DOHH2 (cell line): ENCODE results near the gene GALNT17.

Experiments
- H3F3A ChIP-seq: fragments of 200-600 bp; sonication (generic), shearing (Covaris generic); 2 replicates; pipeline ENCODE4 v1.6.0; 2016; ENCODE audit warnings: antibody characterized with exemption, mild to moderate bottlenecking; ENCODE audit not compliant: control insufficient read depth, insufficient read depth
- H3K27ac ChIP-seq: fragments of 200-600 bp; sonication (generic); 2 replicates; pipeline ENCODE4 v1.5.1; 2014; ENCODE audit warnings: low read depth, mild to moderate bottlenecking, low read length, moderate library complexity
- H3K27me3 ChIP-seq: fragments of 200-600 bp; sonication (generic); 2 replicates; pipeline ENCODE4 v1.6.1; 2014; ENCODE audit warnings: mild to moderate bottlenecking, low read length, mixed read lengths; ENCODE audit not compliant: control insufficient read depth
- H3K36me3 ChIP-seq: fragments of 200-600 bp; sonication (generic); 2 replicates; pipeline ENCODE4 v1.6.1; 2014; ENCODE audit warnings: mild to moderate bottlenecking, low read length, moderate library complexity, mixed read lengths; ENCODE audit not compliant: control insufficient read depth
- H3K4me1 ChIP-seq: fragments of 200-600 bp; sonication (generic); 2 replicates; pipeline ENCODE4 v1.6.1; 2014; ENCODE audit warnings: mild to moderate bottlenecking, low read length, mixed read lengths; ENCODE audit not compliant: control insufficient read depth
- H3K4me2 ChIP-seq: fragments of 200-600 bp; sonication (generic); 2 replicates; pipeline ENCODE4 v1.6.0; 2014; ENCODE audit warnings: mild to moderate bottlenecking, low read length, moderate library complexity
- H3K4me3 ChIP-seq: fragments of 200-600 bp; sonication (generic); 2 replicates; pipeline ENCODE4 v1.5.1; 2014; ENCODE audit warnings: mild to moderate bottlenecking, low read length, mixed read lengths
- H3K79me2 ChIP-seq: fragments of 200-600 bp; sonication (generic); 2 replicates; pipeline ENCODE4 v1.6.1; 2014; ENCODE audit warnings: mild to moderate bottlenecking, low read length, mixed read lengths; ENCODE audit not compliant: control insufficient read depth
- H3K9me2 ChIP-seq: fragments of 200-600 bp; sonication (generic); replicated peaks from 2 replicates; pipeline ENCODE4 v1.6.1; 2014; ENCODE audit warnings: mild to moderate bottlenecking, low read length, mixed read lengths; ENCODE audit not compliant: control insufficient read depth
- H3K9me3 ChIP-seq: fragments of 200-600 bp; sonication (generic); 2 replicates; pipeline ENCODE4 v1.6.1; 2014; ENCODE audit warnings: antibody characterized with exemption, low read length, mixed read lengths; ENCODE audit not compliant: control insufficient read depth, insufficient read depth
- H4K20me1 ChIP-seq: fragments of 200-600 bp; sonication (generic); 2 replicates; pipeline ENCODE4 v1.6.0; 2014; ENCODE audit warnings: low read depth, mild to moderate bottlenecking, antibody characterized with exemption, low read length, moderate library complexity; ENCODE audit not compliant: control insufficient read depth, insufficient read depth
- CTCF ChIP-seq: fragments of 200-600 bp; sonication (generic); IDR thresholded peaks from one replicate; pipeline ENCODE4 v1.5.1; 2014; ENCODE audit warnings: antibody characterized with exemption, mild to moderate bottlenecking, low read depth, low read length; ENCODE audit not compliant: poor library complexity, severe bottlenecking
- EZH2phosphoT487 ChIP-seq: fragments of 200-600 bp; sonication (generic); IDR thresholded peaks from 2 replicates; pipeline ENCODE4 v1.6.1; 2017; ENCODE audit warnings: borderline replicate concordance, mild to moderate bottlenecking, antibody characterized with exemption, low read length, moderate library complexity, mixed read lengths

GALNT17 gene

GRCh38 chr7:71285571-71286145, 153.7 kb downstream of the GALNT17 start:
- Histone ChIP-seq H3F3A (no peaks in the 10 kb centered on the region), H3K27me3 (no peaks in the 10 kb centered on the region), H4K20me1 (no peaks in the 10 kb centered on the region), H3K4me2 (no peak overlapping the region), H3K4me3 (no peak overlapping the region), H3K27ac (no peak overlapping the region), H3K9me3 (no peaks in the 10 kb centered on the region), H3K36me3 (no peaks in the 10 kb centered on the region), H3K79me2 (no peaks in the 10 kb centered on the region), H3K9me2 (no peaks in the 10 kb centered on the region), H3K4me1 (no peaks in the 10 kb centered on the region)
- no peak for TF ChIP-seq EZH2phosphoT487
- no peak for TF ChIP-seq CTCF

GRCh38 chr7:71286336-71286735, 154.4 kb downstream of the GALNT17 start:
- Histone ChIP-seq H3K4me3 (no peak overlapping the region), H3K4me2 (no peak overlapping the region), H3K27me3 (no peaks in the 10 kb centered on the region), H3K79me2 (no peaks in the 10 kb centered on the region), H3K9me3 (no peaks in the 10 kb centered on the region), H4K20me1 (no peaks in the 10 kb centered on the region), H3K27ac (no peak overlapping the region), H3K36me3 (no peaks in the 10 kb centered on the region), H3K4me1 (no peaks in the 10 kb centered on the region), H3K9me2 (no peaks in the 10 kb centered on the region), H3F3A (no peaks in the 10 kb centered on the region)
- TF ChIP-seq CTCF (no peak), EZH2phosphoT487 (no peak)

GRCh38 chr7:71286924-71287323, 155.0 kb downstream of the GALNT17 start:
- H4K20me1 ChIP-seq = no peaks in the 10 kb centered on the region
- no peaks in the 10 kb centered on the region for H3K36me3 ChIP-seq
- H3K27ac ChIP-seq = no peak overlapping the region
- no peaks in the 10 kb centered on the region for H3K9me2 ChIP-seq
- no peaks in the 10 kb centered on the region for H3K27me3 ChIP-seq
- no peak for TF ChIP-seq EZH2phosphoT487
- no peak overlapping the region for H3K4me3 ChIP-seq
- no peaks in the 10 kb centered on the region for H3K9me3 ChIP-seq
- H3F3A ChIP-seq = no peaks in the 10 kb centered on the region
- no peaks in the 10 kb centered on the region for H3K4me1 ChIP-seq
- no peaks in the 10 kb centered on the region for H3K79me2 ChIP-seq
- no peak overlapping the region for H3K4me2 ChIP-seq

GRCh38 chr7:71290452-71290851, 158.5 kb downstream of the GALNT17 start:
- H3K9me3 ChIP-seq = no peaks in the 10 kb centered on the region
- no peaks in the 10 kb centered on the region for H4K20me1 ChIP-seq
- H3F3A ChIP-seq = no peaks in the 10 kb centered on the region
- H3K27ac ChIP-seq = no peak overlapping the region
- H3K4me1 ChIP-seq = no peaks in the 10 kb centered on the region
- no peaks in the 10 kb centered on the region for H3K79me2 ChIP-seq
- no peaks in the 10 kb centered on the region for H3K9me2 ChIP-seq
- no peaks in the 10 kb centered on the region for H3K36me3 ChIP-seq
- TF ChIP-seq EZH2phosphoT487 (no peak), CTCF (no peak)
- no peaks in the 10 kb centered on the region for H3K27me3 ChIP-seq
- no peak overlapping the region for H3K4me3 ChIP-seq
- H3K4me2 ChIP-seq = no peak overlapping the region
